Measurements from ENCODE around the gene ESR1.

The ESR1 gene

DNA sequence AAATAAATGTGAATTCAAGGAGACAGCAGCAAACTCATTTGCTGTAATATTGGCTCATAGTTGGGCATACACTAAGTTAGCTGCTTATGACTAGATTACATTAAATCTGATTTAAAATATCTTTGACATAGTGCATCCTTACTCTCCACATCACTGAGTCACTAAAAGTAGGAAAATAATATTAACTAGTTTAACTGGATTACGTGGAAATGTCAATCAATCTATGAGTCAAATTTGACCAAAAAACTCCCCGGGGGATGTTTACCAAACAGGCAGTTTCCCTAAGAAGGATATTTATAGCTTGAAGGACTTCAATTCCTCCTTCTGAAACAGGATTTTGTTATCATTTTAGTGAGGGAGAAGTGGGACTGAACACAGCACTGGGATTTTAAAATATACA lies 366.5 kb downstream of the ESR1 start:
- DNase-seq (ENCODE audit: low read depth in 2 of 2): no peak

DNA sequence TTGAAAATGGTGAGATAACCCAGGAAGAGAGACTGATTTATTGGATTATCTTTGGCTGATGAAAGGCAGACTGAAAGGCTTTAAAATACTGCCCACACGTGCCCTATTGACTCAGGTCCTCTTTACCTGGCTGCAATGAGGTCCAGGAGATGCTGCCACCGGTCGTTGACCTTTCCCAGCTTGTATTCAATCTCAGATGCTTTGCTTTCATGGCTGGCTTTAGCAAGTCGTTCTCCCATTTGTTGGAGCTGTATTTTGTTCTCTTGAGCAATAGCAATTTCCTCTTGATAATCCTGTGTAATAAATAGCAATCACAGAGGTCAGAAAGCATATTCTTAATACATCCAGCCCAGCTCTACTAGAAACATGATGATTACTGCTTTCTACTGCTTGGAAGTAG lies 368.8 kb downstream of the ESR1 start:
- no peak for DNase-seq (ENCODE audit: low read depth in 2 of 2)
